Ascending aorta (tissue), 2 donors: Measurements from ENCODE around the gene TMEM181. TPM values are rescaled to one million over a fixed set of nuclear protein-coding genes. Genes with fewer than 3 reads are reported as not detected.
"Not testable (repeated sequence)": the region's sequence is repeated elsewhere in the genome, so short reads cannot be mapped to it uniquely, and the experiment has no call there.

Source experiments
- DNase-seq, 2 donors: peaks; one replicate each; pipeline ENCODE4 v3.0.0-alpha.2; 2019; ENCODE audit warnings: low spot score in 2 of 2
- H3K27ac ChIP-seq, 2 donors: fragments of 200-600 bp; sonication (generic); one replicate each; pipeline ENCODE4 v1.5.1; 2016 to 2017; ENCODE audit warnings: mild to moderate bottlenecking in 1 of 2
- H3K27me3 ChIP-seq: fragments of 200-600 bp; sonication (generic); one replicate; pipeline ENCODE4 v1.5.1; 2017
- H3K36me3 ChIP-seq, 2 donors: fragments of 200-600 bp; sonication (generic); one replicate each; pipeline ENCODE4 v1.5.1; 2016
- H3K4me1 ChIP-seq, 2 donors: fragments of 200-600 bp; sonication (generic); one replicate each; pipeline ENCODE4 v1.5.1; 2016 to 2017; ENCODE audit warnings: mild to moderate bottlenecking in 1 of 2
- H3K4me3 ChIP-seq, 2 donors: fragments of 200-600 bp; sonication (generic); one replicate each; pipeline ENCODE4 v1.5.1; 2016 to 2017; ENCODE audit warnings: mild to moderate bottlenecking in 1 of 2
- H3K9me3 ChIP-seq, 2 donors: fragments of 200-600 bp; sonication (generic); one replicate each; pipeline ENCODE4 v1.5.1; 2016
- CTCF ChIP-seq, 3 experiments: fragments of 200-600 bp in 2 of 3; fragments of 450-650 bp in 1 of 3; sonication (generic) in 2 of 3; IDR thresholded peaks; one replicate each; pipeline ENCODE4 v1.5.1; 2016 to 2019; ENCODE audit warnings: antibody characterized with exemption in 3 of 3, mild to moderate bottlenecking in 1 of 3, moderate library complexity in 1 of 3
- intact Hi-C: fragments of 100-400 bp; cut with DNase I; formaldehyde crosslinking; loops from one replicate; pipeline ENCODE4 v1.15.1; 2023
- total RNA-seq: library from RNA; depleted of rRNA; stranded (reverse); fragments of >200 nt; gene quantifications from one replicate; pipeline ENCODE4 v1.1.0, GENCODE V29; 2016

TMEM181 gene
- total RNA-seq, 1 donor from 2014 or later: 16.3 TPM

- Histone ChIP-seq H3K27ac (no peak overlapping the region), H3K27me3 (no peaks in the 10 kb centered on the region), H3K36me3 (no peaks in the 10 kb centered on the region), H3K9me3 (no peaks in the 10 kb centered on the region), H3K4me1 (no peaks in the 10 kb centered on the region), H3K4me3 (no peak overlapping the region)
- no peak for TF ChIP-seq CTCF (IDR thresholded peaks at IDR 0.05)
- DNase-seq: no peak
- intact Hi-C loops: no loop called here
Measured at GRCh38 chr6:158517038-158517437, 42.9 kb upstream of the TMEM181 start.

DNA sequence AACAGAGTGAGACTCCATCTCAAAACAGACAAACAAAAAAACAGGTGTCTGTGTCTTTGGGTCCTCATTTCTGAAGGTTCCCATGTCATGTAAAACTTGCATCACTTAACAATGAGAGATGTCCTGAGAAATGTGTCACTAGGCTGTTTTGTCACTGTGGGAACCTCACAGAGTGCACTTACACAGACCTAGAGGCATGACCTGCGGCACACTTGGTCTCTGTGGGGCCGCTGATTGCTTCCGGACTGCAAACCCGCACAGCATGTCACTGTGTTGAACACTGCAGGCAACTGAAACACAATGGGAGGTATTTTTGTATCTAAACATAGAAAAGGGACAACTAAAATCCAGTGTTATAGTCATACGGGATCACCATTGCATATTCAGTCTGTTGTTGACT, 42.3 kb upstream of the TMEM181 start:
- H3K36me3 ChIP-seq: no peaks in the 10 kb centered on the region
- no peak overlapping the region for H3K4me3 ChIP-seq
- no peak for TF ChIP-seq CTCF (IDR thresholded peaks at IDR 0.05)
- no peaks in the 10 kb centered on the region for H3K4me1 ChIP-seq
- no peak for DNase-seq
- no peak overlapping the region for H3K27ac ChIP-seq
- H3K27me3 ChIP-seq: no peaks in the 10 kb centered on the region
- H3K9me3 ChIP-seq: no peaks in the 10 kb centered on the region
- intact Hi-C loops: no loop called here

- TF ChIP-seq CTCF (IDR thresholded peaks at IDR 0.05): peak in 2 of 3 experiments; percentile 7 to 24
- DNase-seq: no peak
- H3K27me3 ChIP-seq: no peaks in the 10 kb centered on the region
- H3K27ac ChIP-seq: no peak overlapping the region
- no peaks in the 10 kb centered on the region for H3K36me3 ChIP-seq
- intact Hi-C loops: no loop called here
- peak overlapping the region in 1 of 2 donors; percentile 31 for H3K4me3 ChIP-seq
- H3K9me3 ChIP-seq: no peaks in the 10 kb centered on the region
- H3K4me1 ChIP-seq: no peaks in the 10 kb centered on the region
Measured at GRCh38 chr6:158518191-158519127, 41.4 kb upstream of the TMEM181 start.

DNA sequence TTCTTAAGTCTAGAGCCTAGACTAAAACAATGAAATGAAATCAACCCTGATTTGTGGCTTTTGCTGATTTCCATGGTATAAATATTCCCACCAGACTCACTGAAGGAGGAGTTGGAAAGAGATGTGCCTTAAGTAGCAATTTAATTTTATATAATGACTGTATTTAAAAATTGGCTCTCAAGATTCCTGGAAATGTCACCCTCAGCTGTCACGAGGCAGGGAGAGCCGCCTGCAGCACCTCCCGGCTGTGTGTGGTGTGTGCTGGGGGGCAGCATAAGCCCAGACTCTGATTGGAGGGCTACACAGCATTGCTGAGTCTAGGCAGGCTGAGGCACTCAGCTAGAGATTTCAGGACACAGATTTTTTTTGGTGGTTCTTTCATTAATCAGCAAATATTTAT, 40.6 kb upstream of the TMEM181 start:
- intact Hi-C loops: no loop called here
- no peak for DNase-seq
- H3K36me3 ChIP-seq: no peaks in the 10 kb centered on the region
- no peak overlapping the region for H3K4me3 ChIP-seq
- H3K4me1 ChIP-seq: no peaks in the 10 kb centered on the region
- no peak for TF ChIP-seq CTCF (IDR thresholded peaks at IDR 0.05)
- no peak overlapping the region for H3K27ac ChIP-seq
- no peaks in the 10 kb centered on the region for H3K9me3 ChIP-seq
- no peaks in the 10 kb centered on the region for H3K27me3 ChIP-seq

DNA sequence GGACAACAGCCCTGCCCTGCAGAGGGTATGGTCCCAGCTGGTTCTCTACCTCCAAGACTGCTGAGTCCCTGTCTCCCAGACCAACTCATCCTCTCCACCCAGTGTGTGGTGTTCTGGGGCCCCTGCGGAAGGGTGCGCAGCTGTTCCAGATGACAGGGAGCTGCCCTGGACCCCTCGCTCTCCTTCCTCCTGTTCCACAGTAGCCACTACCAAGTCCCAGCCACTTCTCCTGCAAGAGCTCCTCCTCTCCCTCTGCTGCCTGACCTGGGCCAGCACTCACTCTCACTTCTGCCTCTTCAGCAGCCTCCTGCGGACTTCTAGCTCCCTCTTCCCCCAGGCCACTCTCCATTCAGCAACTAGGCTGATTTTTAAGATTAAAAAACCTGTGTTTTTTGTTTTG, 40.1 kb upstream of the TMEM181 start:
- TF ChIP-seq CTCF (IDR thresholded peaks at IDR 0.05): no peak
- DNase-seq: no peak
- intact Hi-C loops: no loop called here

DNA sequence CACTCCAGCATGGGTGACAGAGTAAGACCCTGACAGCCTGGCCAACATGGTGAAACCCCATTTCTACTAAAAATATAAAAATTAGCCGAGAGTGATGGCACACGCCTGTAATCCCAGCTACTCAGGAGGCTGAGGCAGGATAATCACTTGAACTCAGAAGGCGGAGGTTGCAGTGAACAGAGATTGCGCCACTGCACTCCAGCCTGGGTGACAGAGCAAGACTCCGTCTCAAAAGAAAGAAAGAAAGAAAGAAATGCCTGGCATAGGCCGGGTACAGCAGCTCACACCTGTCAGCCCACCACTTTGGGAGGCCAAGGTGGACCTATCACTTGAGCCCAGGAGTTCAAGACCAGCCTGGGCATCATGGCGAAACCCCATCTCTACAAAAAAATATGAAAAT, 38.9 kb upstream of the TMEM181 start:
- H3K27ac ChIP-seq, DNase-seq, H3K36me3 ChIP-seq, H3K27me3 ChIP-seq, intact Hi-C loops, H3K9me3 ChIP-seq, H3K4me3 ChIP-seq, H3K4me1 ChIP-seq: not testable (repeated sequence)

More for the DNA sequence above, 40.1 kb upstream of the TMEM181 start:
- H3K4me1 ChIP-seq: no peaks in the 10 kb centered on the region
- H3K9me3 ChIP-seq: no peaks in the 10 kb centered on the region
- no peaks in the 10 kb centered on the region for H3K36me3 ChIP-seq
- no peak overlapping the region for H3K27ac ChIP-seq
- no peaks in the 10 kb centered on the region for H3K27me3 ChIP-seq
- no peak overlapping the region for H3K4me3 ChIP-seq
